Fibroblast of peridontal ligament (primary cell): Measurements from ENCODE around the gene PECR.
"Not testable (repeated sequence)": the region's sequence is repeated elsewhere in the genome, so short reads cannot be mapped to it uniquely, and the experiment has no call there.

ENCODE experiments used
- DNase-seq: peaks from one replicate; pipeline ENCODE4 v3.0.0-alpha.2; 2010; ENCODE audit errors: extremely low read depth

PECR gene

GRCh38 chr2:216029416-216030129 is 52.0 kb downstream of the PECR start:
- DNase-seq = peak; percentile 68

- DNase-seq = no peak
Observed at GRCh38 chr2:216024779-216025336, 56.8 kb downstream of the PECR start.

GRCh38 chr2:216023055-216023648 is 58.5 kb downstream of the PECR start:
- peak; percentile 69 for DNase-seq

GRCh38 chr2:216021768-216022565 is 59.6 kb downstream of the PECR start:
- DNase-seq = no peak

DNA sequence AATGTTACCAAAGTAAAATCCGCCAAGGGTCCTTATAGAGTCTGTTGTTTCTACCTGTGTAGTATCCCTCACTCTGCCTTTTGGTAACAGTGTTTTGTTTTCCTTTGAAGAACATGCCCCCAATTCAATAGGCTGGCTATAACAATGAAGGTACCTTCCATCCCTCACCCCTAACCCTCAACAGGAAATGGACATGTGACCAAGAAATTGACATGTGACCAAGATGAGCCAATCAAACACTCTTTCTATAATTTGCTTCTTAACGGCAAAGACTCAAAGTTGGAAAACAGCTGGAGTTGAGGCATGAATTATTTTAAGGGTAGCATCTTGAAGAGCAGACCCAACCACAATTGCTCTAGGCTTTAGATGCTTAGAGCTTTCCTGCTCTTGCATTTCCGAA is 62.9 kb downstream of the PECR start:
- DNase-seq = no peak

DNA sequence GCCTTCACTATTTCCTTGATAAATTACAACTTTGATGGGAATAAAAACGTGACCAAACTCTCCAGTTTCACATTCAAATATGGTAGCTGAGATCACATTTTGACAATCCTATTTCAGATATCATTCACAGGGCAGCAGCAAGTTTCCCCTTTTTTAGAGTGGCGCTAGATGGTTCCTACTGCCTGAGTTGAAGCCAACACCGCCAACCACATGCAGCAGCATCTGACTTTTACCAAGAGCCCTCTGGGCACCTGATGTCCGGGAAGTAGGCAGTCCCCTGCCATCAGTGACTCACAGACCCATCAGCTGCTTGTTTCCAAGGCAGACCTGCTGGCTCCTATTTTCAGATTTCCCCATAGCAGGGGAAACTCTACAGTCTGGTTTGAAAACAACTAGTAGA is 64.2 kb downstream of the PECR start:
- no peak for DNase-seq

DNA sequence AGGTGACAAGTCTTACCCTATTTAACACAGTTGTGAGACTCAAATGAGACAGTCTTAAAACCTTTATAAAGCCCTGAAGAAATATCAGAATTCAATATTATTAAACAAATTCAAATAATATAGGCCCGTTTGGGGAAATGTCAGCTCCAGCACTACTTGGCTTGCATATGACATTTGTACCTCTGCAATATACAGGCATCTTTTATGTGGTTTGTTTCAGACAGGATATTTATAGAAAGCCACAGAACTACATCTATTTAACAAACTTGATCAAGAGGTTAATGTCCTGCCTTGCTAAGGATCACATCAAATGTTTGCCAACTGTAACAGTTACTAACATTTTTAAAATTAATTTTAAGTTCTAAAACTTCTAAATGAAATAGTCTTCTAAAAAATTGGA is 65.0 kb downstream of the PECR start:
- DNase-seq = no peak

- DNase-seq = no peak
Observed at GRCh38 chr2:216015722-216016464, 65.7 kb downstream of the PECR start.

- no peak for DNase-seq
Observed at GRCh38 chr2:216014986-216015385, 66.6 kb downstream of the PECR start.

GRCh38 chr2:216014006-216014405 is 67.6 kb downstream of the PECR start:
- no peak for DNase-seq

GRCh38 chr2:216013080-216013909 is 68.3 kb downstream of the PECR start, which contains the start of gene MREG:
MREG (minus strand) TSS chr2:216013551; CDS start chr2:216013327, 224 bp downstream.
- peak; percentile 69 for DNase-seq

DNA sequence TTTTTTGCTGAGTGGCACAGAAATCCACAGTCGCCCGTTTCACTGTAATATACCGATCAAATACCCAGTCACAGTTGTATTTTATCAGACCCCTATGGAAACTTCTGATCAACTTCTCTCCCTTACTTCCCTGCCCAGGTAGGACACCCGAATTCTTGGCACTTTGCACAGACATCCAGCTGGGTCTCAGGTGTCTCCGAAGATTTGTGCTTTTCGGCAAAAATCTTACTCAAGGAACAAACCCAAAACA is 68.9 kb downstream of the PECR start:
- no peak for DNase-seq

DNA sequence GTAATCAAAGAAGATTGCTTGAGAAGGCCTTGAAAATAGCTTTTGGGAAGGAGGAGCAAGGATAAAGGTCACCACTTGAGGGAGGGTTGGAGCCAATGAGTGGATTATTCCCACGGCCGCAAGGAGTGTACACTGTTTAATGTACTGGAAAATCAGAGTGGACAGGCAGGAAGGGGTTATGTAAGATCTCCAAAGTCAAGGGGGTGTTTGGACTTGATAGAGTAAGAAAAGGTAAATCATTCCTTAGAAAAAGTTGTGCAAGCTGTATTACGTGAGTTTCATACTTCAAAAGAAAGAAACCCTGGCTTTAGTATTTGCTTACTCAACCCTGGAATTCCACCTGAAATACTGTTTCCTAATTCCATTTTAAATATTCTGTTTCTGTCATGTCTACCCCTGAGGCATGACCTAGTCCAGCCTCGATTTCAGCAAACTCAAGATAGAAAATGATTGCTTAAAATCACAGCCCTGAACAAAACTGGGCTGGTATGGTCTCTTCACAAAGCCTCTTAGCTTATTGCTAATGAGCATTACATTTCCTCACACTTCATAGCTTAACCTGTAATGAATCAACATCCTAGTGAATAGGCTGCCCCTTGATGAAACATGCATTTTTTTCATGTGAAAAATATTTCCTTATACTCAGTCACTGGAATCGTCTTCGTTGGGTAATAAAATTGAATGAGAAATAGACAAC is 69.3 kb downstream of the PECR start:
- DNase-seq = no peak

DNA sequence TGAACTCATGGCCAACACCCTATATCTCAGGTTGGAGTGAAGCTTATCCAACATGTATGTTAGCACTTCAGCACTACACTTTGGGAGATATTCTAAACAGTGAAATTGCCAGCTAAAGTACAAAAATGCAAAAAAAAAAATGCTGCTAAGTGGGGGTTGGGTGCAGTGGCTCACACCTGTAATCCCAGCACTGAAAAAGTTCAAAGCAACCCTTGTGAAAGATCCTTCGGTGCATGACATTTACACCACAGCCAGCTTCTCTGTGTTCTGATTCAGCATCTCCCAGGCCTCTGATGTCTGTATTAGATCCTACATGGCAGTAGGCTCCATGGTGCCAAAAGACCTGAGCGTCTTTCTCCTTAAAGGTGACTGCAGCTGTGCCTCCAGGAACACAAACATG is 72.4 kb downstream of the PECR start:
- not testable (repeated sequence) for DNase-seq

DNA sequence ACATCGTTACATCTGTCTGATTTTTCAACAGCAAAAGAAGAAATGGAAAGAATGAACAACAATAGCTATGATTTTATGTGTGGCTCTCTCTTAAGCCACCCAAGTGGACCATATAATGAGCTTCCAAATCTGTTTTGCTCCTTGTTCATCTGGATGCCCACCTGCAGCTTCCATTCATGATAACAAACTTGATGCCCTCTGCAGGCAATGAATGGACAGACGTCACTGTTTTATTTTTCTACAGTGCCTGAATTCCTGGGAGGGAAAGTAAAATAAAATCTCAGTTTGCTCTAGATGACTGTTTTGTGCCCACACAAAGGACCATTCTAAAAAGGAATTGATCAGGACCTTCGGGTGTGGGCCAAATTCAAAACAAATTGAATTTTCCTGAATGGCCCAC is 73.2 kb downstream of the PECR start:
- no peak for DNase-seq

DNA sequence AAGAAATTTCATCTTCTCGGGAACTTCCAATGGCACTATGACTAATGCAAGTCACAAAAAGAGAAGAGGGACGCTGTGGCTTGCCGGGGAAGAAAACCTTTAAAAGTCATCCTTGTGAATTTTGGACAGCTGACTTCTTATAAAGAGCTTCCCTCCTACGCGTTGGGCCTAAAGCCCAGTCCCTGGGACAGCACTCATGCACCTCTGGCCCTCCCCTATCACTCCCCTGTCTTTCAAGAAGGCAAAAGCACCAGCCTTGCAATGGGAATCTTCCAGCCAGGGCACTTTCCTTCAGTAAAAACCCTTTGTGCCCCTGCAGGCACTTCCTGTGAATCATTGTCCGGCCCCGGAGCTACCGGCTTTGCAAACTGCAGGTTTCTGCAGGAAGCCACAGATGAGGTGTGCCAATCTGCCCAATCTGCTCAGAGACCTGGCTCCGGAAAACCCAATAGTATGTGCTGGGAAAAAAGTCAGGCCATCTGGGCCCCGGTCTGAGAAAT is 75.4 kb downstream of the PECR start:
- no peak for DNase-seq

GRCh38 chr2:216004697-216005283 is 76.8 kb downstream of the PECR start:
- DNase-seq = no peak

DNA sequence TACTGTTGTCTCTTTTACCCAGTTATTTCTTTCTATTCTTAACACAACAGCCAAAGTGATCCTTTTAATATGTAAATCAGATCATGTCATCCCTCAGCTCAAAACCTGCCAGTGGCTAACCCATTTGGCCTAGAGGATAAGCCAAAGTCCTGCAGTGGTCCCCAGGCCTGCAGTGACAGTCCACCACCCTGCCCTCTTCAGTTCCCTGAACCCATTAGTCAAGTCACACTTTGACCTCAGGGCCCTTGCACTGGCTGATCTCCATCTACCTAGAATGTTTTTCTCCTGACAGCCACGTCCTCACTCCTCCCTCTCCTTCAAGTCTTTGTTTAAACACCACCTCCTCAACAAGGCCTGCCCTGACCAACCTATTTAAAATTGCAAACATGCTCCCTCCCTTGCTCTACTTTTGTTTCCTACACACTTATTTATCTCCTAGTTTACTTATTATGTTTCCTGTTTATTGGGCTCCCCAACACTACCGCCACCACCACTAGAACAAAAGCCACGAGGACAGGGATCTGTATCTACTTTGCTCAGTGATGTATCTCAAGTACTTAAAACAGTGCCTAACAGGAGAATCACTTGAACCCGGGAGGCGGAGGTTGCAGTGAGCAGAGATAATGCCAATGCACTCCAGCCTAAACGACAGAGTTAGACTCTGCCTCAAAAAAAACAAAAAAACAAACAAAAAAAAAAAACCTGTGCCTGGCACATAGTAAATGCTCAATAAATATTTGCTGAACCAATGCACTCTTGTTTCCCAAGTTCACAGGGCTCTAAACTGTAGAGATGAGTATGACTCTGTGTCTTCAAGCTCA is 77.5 kb downstream of the PECR start:
- no peak for DNase-seq

GRCh38 chr2:216002693-216003092 is 78.9 kb downstream of the PECR start:
- DNase-seq = no peak
